OCI-LY7 (cell line): ENCODE data around the gene MAGEB4. TPM values are rescaled to one million over a fixed set of nuclear protein-coding genes. Genes with fewer than 3 reads are reported as not detected.

Experiments
- BruUV-seq: library from RNA; stranded (reverse); fragments of 400-500 nt; replicated peaks from 2 replicates; lab custom pipeline; 2021; lab: Mats Ljungman, UMichigan
- CTCF ChIA-PET: fragments of 300-600 bp; sonication (Branson Sonifier 250); formaldehyde crosslinking; loops from one replicate; lab custom pipeline; 2022; ENCODE audit warnings: antibody characterized with exemption; ENCODE audit not compliant: unreplicated experiment; lab: Charles Lee
- POLR2A ChIA-PET: fragments of 300-600 bp; sonication (Branson Sonifier 250); formaldehyde crosslinking; loops from one replicate; lab custom pipeline; 2022; ENCODE audit warnings: antibody characterized with exemption; lab: Charles Lee
- DNase-seq: peaks from one replicate; pipeline ENCODE4 v3.0.0-alpha.2; 2015; ENCODE audit warnings: low spot score
- H2AFZ ChIP-seq: fragments of 200-600 bp; sonication (generic), shearing (Covaris generic); 2 replicates; pipeline ENCODE4 v1.6.1; 2014; ENCODE audit warnings: mild to moderate bottlenecking, antibody characterized with exemption, low read length, moderate library complexity
- H3K27ac ChIP-seq: fragments of 200-600 bp; sonication (generic); 2 replicates; pipeline ENCODE4 v1.5.1; 2014; ENCODE audit warnings: mixed run types, low read depth, mild to moderate bottlenecking, moderate library complexity, low read length, inconsistent platforms; ENCODE audit not compliant: poor library complexity, severe bottlenecking
- H3K36me3 ChIP-seq: fragments of 200-600 bp; sonication (generic); 2 replicates; pipeline ENCODE4 v1.6.1; 2014; ENCODE audit warnings: mild to moderate bottlenecking, antibody characterized with exemption, low read length, moderate library complexity, mixed read lengths; ENCODE audit not compliant: insufficient read depth
- H3K4me1 ChIP-seq: fragments of 200-600 bp; sonication (generic); 2 replicates; pipeline ENCODE4 v1.5.1; 2014; ENCODE audit warnings: mild to moderate bottlenecking, low read length; ENCODE audit not compliant: insufficient read depth, poor library complexity, severe bottlenecking
- H3K4me2 ChIP-seq: fragments of 200-600 bp; sonication (generic); 2 replicates; pipeline ENCODE4 v1.6.1; 2014; ENCODE audit warnings: mild to moderate bottlenecking, low read length
- H3K4me3 ChIP-seq: fragments of 200-600 bp; sonication (generic); 2 replicates; pipeline ENCODE4 v1.5.1; 2014; ENCODE audit warnings: mild to moderate bottlenecking, low read depth, low read length; ENCODE audit not compliant: poor library complexity, severe bottlenecking
- H3K79me2 ChIP-seq: fragments of 200-600 bp; sonication (generic); 2 replicates; pipeline ENCODE4 v1.6.1; 2016; ENCODE audit warnings: low read depth, mild to moderate bottlenecking, low read length, moderate library complexity, mixed read lengths; ENCODE audit not compliant: insufficient read depth
- H3K9me2 ChIP-seq: fragments of 200-600 bp; sonication (generic); 2 replicates; pipeline ENCODE4 v1.6.1; 2016; ENCODE audit warnings: mild to moderate bottlenecking, low read length, mixed read lengths; ENCODE audit not compliant: insufficient read depth
- H3K9me3 ChIP-seq: fragments of 200-600 bp; sonication (generic); 2 replicates; pipeline ENCODE4 v1.6.1; 2014; ENCODE audit warnings: mild to moderate bottlenecking, mixed run types, low read length, mixed read lengths
- H4K20me1 ChIP-seq: fragments of 200-600 bp; sonication (generic); 2 replicates; pipeline ENCODE4 v1.6.1; 2014; ENCODE audit warnings: mild to moderate bottlenecking, antibody characterized with exemption, low read length, moderate library complexity, mixed read lengths; ENCODE audit not compliant: insufficient read depth
- CTCF ChIP-seq: fragments of 200-600 bp; sonication (generic); conservative IDR thresholded peaks from 2 replicates; pipeline ENCODE4 v1.5.1; 2014; ENCODE audit warnings: mild to moderate bottlenecking, antibody characterized with exemption, low read length, moderate library complexity, mixed read lengths
- EZH2phosphoT487 ChIP-seq: fragments of 200-600 bp; sonication (generic); IDR thresholded peaks from 2 replicates; pipeline ENCODE4 v1.6.1; 2018; ENCODE audit warnings: low read depth, borderline replicate concordance, mild to moderate bottlenecking, mixed run types, antibody characterized with exemption, low read length, moderate library complexity, mixed read lengths
- intact Hi-C: fragments of 100-400 bp; cut with micrococcal nuclease; formaldehyde crosslinking; loops from one replicate; pipeline ENCODE4 v1.10.0; 2022; ENCODE audit not compliant: unreplicated experiment
- total RNA-seq, 2 experiments: library from RNA; depleted of rRNA in 1 of 2; stranded (reverse); fragments of >200 nt in 1 of 2; shearing (Covaris generic) in 1 of 2; gene quantifications; 2 replicates each; pipeline ENCODE4 v1.2.3, GENCODE V29; 2014 to 2022

Gene MAGEB4
- total RNA-seq, 2 experiments from 2014 or later, result not detected

GRCh38 chrX:30219372-30219771 lies 22.4 kb upstream of the MAGEB4 start:
- BruUV-seq, result no TSS peak
- no peak for DNase-seq
- Histone ChIP-seq H3K4me1 (no peaks in the 10 kb centered on the region), H3K9me3 (no peaks in the 10 kb centered on the region), H2AFZ (no peak overlapping the region), H3K9me2 (no peaks in the 10 kb centered on the region), H3K4me3 (no peak overlapping the region), H4K20me1 (no peaks in the 10 kb centered on the region), H3K36me3 (no peaks in the 10 kb centered on the region), H3K79me2 (no peaks in the 10 kb centered on the region), H3K4me2 (no peak overlapping the region), H3K27ac (no peak overlapping the region)
- CTCF ChIA-PET, result no interaction called here
- intact Hi-C loops, result no loop called here
- no peak for TF ChIP-seq CTCF
- TF ChIP-seq EZH2phosphoT487, result no peak
- POLR2A ChIA-PET, result no interaction called here

GRCh38 chrX:30220661-30221060 lies 21.1 kb upstream of the MAGEB4 start:
- TF ChIP-seq CTCF, result no peak
- no peak for TF ChIP-seq EZH2phosphoT487
- Histone ChIP-seq H3K79me2 (no peaks in the 10 kb centered on the region), H2AFZ (no peak overlapping the region), H3K27ac (no peak overlapping the region), H4K20me1 (no peaks in the 10 kb centered on the region), H3K36me3 (no peaks in the 10 kb centered on the region), H3K9me2 (no peaks in the 10 kb centered on the region), H3K4me1 (no peaks in the 10 kb centered on the region), H3K4me3 (no peak overlapping the region), H3K4me2 (no peak overlapping the region), H3K9me3 (no peaks in the 10 kb centered on the region)
- no peak for DNase-seq
- intact Hi-C loops, result no loop called here
- ChIA-PET CTCF (no interaction called here), POLR2A (no interaction called here)
- no TSS peak for BruUV-seq

- Histone ChIP-seq H3K9me2 (no peaks in the 10 kb centered on the region), H2AFZ (no peak overlapping the region), H3K4me1 (no peaks in the 10 kb centered on the region), H3K4me2 (no peak overlapping the region), H3K79me2 (no peaks in the 10 kb centered on the region), H3K4me3 (no peak overlapping the region), H4K20me1 (no peaks in the 10 kb centered on the region), H3K36me3 (no peaks in the 10 kb centered on the region), H3K9me3 (no peaks in the 10 kb centered on the region), H3K27ac (no peak overlapping the region)
- intact Hi-C loops, result no loop called here
- BruUV-seq, result no TSS peak
- no peak for DNase-seq
- ChIA-PET POLR2A (no interaction called here), CTCF (no interaction called here)
- TF ChIP-seq CTCF, result no peak
- no peak for TF ChIP-seq EZH2phosphoT487
These were observed 17.3 kb upstream of the MAGEB4 start for GRCh38 chrX:30224536-30224935.
